GM23338 (cell line): Measurements from ENCODE around the gene TIGAR. TPM values are rescaled to one million over a fixed set of nuclear protein-coding genes. Genes with fewer than 3 reads are reported as not detected.
A peak's percentile ranks its signal among the peaks of the same experiment; 100 is the strongest.

ENCODE experiments used
- ATAC-seq: fragments of 200-7000 bp; cut with Tn5 transposase; 3 replicates; pipeline ENCODE4 v1.9.1; 2020
- DNase-seq: peaks from one replicate; pipeline ENCODE4 v3.0.0-alpha.2; 2015; ENCODE audit warnings: low spot score
- H2AFZ ChIP-seq: fragments of 200-600 bp; sonication (generic); 2 replicates; pipeline ENCODE4 v1.8.0; 2016; ENCODE audit warnings: antibody characterized with exemption, mild to moderate bottlenecking, moderate library complexity
- H3F3A ChIP-seq: fragments of 200-600 bp; sonication (generic); replicated peaks from 2 replicates; pipeline ENCODE4 v1.8.0; 2017; ENCODE audit warnings: antibody characterized with exemption, mixed run types, low read depth
- H3K27ac ChIP-seq: fragments of 200-600 bp; sonication (generic); 2 replicates; pipeline ENCODE4 v1.6.1; 2016; ENCODE audit warnings: low read depth
- H3K27me3 ChIP-seq: fragments of 200-600 bp; sonication (generic); 2 replicates; pipeline ENCODE4 v1.8.0; 2016; ENCODE audit warnings: mild to moderate bottlenecking, mixed run types, moderate library complexity; ENCODE audit not compliant: insufficient read depth
- H3K36me3 ChIP-seq: fragments of 200-600 bp; sonication (generic); 2 replicates; pipeline ENCODE4 v1.8.0; 2016; ENCODE audit warnings: mild to moderate bottlenecking; ENCODE audit not compliant: insufficient read depth
- H3K4me1 ChIP-seq: fragments of 200-600 bp; sonication (generic); 2 replicates; pipeline ENCODE4 v1.8.0; 2016; ENCODE audit warnings: mild to moderate bottlenecking, moderate library complexity; ENCODE audit not compliant: insufficient read depth
- H3K4me2 ChIP-seq: fragments of 200-600 bp; sonication (generic); 2 replicates; pipeline ENCODE4 v1.7.1; 2017; ENCODE audit warnings: mixed run types
- H3K4me3 ChIP-seq: fragments of 200-600 bp; sonication (generic); 2 replicates; pipeline ENCODE4 v1.6.1; 2016; ENCODE audit warnings: mixed run types
- H3K79me2 ChIP-seq: fragments of 200-600 bp; sonication (generic); replicated peaks from 2 replicates; pipeline ENCODE4 v1.8.0; 2017; ENCODE audit warnings: mild to moderate bottlenecking; ENCODE audit not compliant: insufficient read depth
- H3K9me2 ChIP-seq: fragments of 200-600 bp; sonication (generic); 2 replicates; pipeline ENCODE4 v1.8.0; 2017; ENCODE audit not compliant: insufficient read depth
- H4K20me1 ChIP-seq: fragments of 200-600 bp; sonication (generic); replicated peaks from 2 replicates; pipeline ENCODE4 v1.8.0; 2017; ENCODE audit warnings: mild to moderate bottlenecking; ENCODE audit not compliant: insufficient read depth
- H3K27ac Mint-ChIP-seq: 2 replicates; pipeline ENCODE4 v1.8.0; 2020; ENCODE audit warnings: inconsistent platforms, mild to moderate bottlenecking, moderate library complexity, mixed read lengths
- H3K27me3 Mint-ChIP-seq: 3 replicates; pipeline ENCODE4 v1.8.0; 2022; ENCODE audit warnings: low read depth, mild to moderate bottlenecking, moderate library complexity, mixed read lengths, inconsistent platforms; ENCODE audit not compliant: insufficient read depth, poor library complexity
- H3K36me3 Mint-ChIP-seq: 3 replicates; pipeline ENCODE4 v1.8.0; 2021; ENCODE audit warnings: low read depth, mild to moderate bottlenecking, inconsistent platforms, moderate library complexity, mixed read lengths
- H3K4me1 Mint-ChIP-seq: 3 replicates; pipeline ENCODE4 v1.8.0; 2020; ENCODE audit warnings: mild to moderate bottlenecking, inconsistent platforms, mixed read lengths
- H3K4me3 Mint-ChIP-seq: 3 replicates; pipeline ENCODE4 v1.8.0; 2021; ENCODE audit warnings: moderate library complexity, mild to moderate bottlenecking, inconsistent platforms, mixed read lengths
- H3K9me3 Mint-ChIP-seq: 3 replicates; pipeline ENCODE4 v1.8.0; 2020; ENCODE audit warnings: moderate library complexity, mild to moderate bottlenecking, inconsistent platforms, mixed read lengths
- CREB1 ChIP-seq: fragments of 250-450 bp; sonication (Bioruptor Pico); IDR thresholded peaks from 2 replicates; pipeline ENCODE4 v1.5.0; 2020; ENCODE audit warnings: low read depth, mild to moderate bottlenecking, moderate library complexity
- CTCF ChIP-seq, 2 experiments: fragments of 200-600 bp in 1 of 2; sonication (generic) in 1 of 2; conservative IDR thresholded peaks; 2 replicates each; pipeline versions ENCODE4 v1.5.1 to v1.6.1; 2016 to 2017; ENCODE audit warnings: antibody characterized with exemption in 2 of 2, low read depth in 2 of 2, mild to moderate bottlenecking in 2 of 2, moderate library complexity in 1 of 2
- EZH2 ChIP-seq: fragments of 200-600 bp; sonication (generic); IDR thresholded peaks from one replicate; pipeline ENCODE4 v1.8.0; 2017; ENCODE audit warnings: antibody characterized with exemption, mild to moderate bottlenecking, low read depth; ENCODE audit not compliant: unreplicated experiment
- POLR2AphosphoS5 ChIP-seq: IDR thresholded peaks from 2 replicates; pipeline ENCODE4 v1.6.1; 2016; ENCODE audit warnings: antibody characterized with exemption, low read depth
- polyA plus RNA-seq: library from polyadenylated mRNA; unstranded; fragments of >200 nt; fragmentation: Nextera tagmentation; extraction: Ambion mirVana; gene quantifications from 2 replicates; pipeline ENCODE4 v1.2.1, GENCODE V29; 2016
- total RNA-seq: library from RNA; depleted of rRNA; stranded (reverse); fragments of >200 nt; shearing (Covaris generic); gene quantifications from 2 replicates; pipeline ENCODE4 v1.2.3, GENCODE V29; 2014

TIGAR gene
- total and polyA plus RNA-seq, 2 experiments from 2014 or later, result 10.4 to 13.3 TPM

- H3K27me3 ChIP-seq, result no peaks in the 10 kb centered on the region
- H3F3A ChIP-seq, result peaks cover 44% of the 10 kb centered on the region
- no peaks in the 10 kb centered on the region for H3K9me2 ChIP-seq
- peaks cover 69% of the 10 kb centered on the region for H4K20me1 ChIP-seq
- DNase-seq (no peak), ATAC-seq (no peak)
- H3K36me3 ChIP-seq, result peaks cover 91% of the 10 kb centered on the region
- H3K27ac Mint-ChIP-seq, result no peak overlapping the region
- no peak overlapping the region for H2AFZ ChIP-seq
- peaks cover 17% of the 10 kb centered on the region for H3K4me1 ChIP-seq
- H3K79me2 ChIP-seq, result peaks cover 97% of the 10 kb centered on the region
- peaks cover 29% of the 10 kb centered on the region for H3K27me3 Mint-ChIP-seq
- no peak overlapping the region for H3K4me2 ChIP-seq
- peaks cover 72% of the 10 kb centered on the region for H3K4me1 Mint-ChIP-seq
- no peak overlapping the region for H3K27ac ChIP-seq
- TF ChIP-seq CREB1 (no peak), POLR2AphosphoS5 (peak; percentile 20; the same call in 1 of the 2 replicates)
- H3K4me3 ChIP-seq, result no peak overlapping the region
- H3K36me3 Mint-ChIP-seq, result peaks cover 100% of the 10 kb centered on the region
- H3K4me3 Mint-ChIP-seq, result no peak overlapping the region; the same call in 2 of the 3 replicates
- no peaks in the 10 kb centered on the region; the same call in 2 of the 3 replicates for H3K9me3 Mint-ChIP-seq
Measured at GRCh38 chr12:4282103-4282891, 38.7 kb upstream of the TIGAR start.

GRCh38 chr12:4282892-4283511 lies 38.0 kb upstream of the TIGAR start:
- Histone ChIP-seq H3K9me2 (no peaks in the 10 kb centered on the region), H3K4me2 (no peak overlapping the region), H3K4me1 (peaks cover 10% of the 10 kb centered on the region), H3K27me3 (no peaks in the 10 kb centered on the region), H4K20me1 (peaks cover 69% of the 10 kb centered on the region), H3K36me3 (peaks cover 87% of the 10 kb centered on the region), H3F3A (peaks cover 46% of the 10 kb centered on the region), H3K79me2 (peaks cover 97% of the 10 kb centered on the region), H3K4me3 (no peak overlapping the region), H2AFZ (no peak overlapping the region), H3K27ac (no peak overlapping the region)
- peaks cover 31% of the 10 kb centered on the region for H3K27me3 Mint-ChIP-seq
- peak; percentile 38 for ATAC-seq
- no peaks in the 10 kb centered on the region; the same call in 2 of the 3 replicates for H3K9me3 Mint-ChIP-seq
- peaks cover 67% of the 10 kb centered on the region for H3K4me1 Mint-ChIP-seq
- DNase-seq, result peak; percentile 69
- no peak overlapping the region for H3K27ac Mint-ChIP-seq
- no peak for TF ChIP-seq EZH2
- TF ChIP-seq CTCF (conservative IDR thresholded peaks at IDR 0.05; ENCODE audit: low read depth in 2 of 2), result peak; percentile 38 to 51
- peaks cover 100% of the 10 kb centered on the region for H3K36me3 Mint-ChIP-seq
- no peak overlapping the region; the same call in 2 of the 3 replicates for H3K4me3 Mint-ChIP-seq

GRCh38 chr12:4283512-4284255 lies 37.3 kb upstream of the TIGAR start:
- Histone ChIP-seq H3K4me1 (peaks cover 3% of the 10 kb centered on the region; the same call in 1 of the 2 replicates), H3K27ac (no peak overlapping the region; the same call in 1 of the 2 replicates), H3K79me2 (peaks cover 97% of the 10 kb centered on the region), H3K4me3 (no peak overlapping the region), H4K20me1 (peaks cover 69% of the 10 kb centered on the region), H3K27me3 (no peaks in the 10 kb centered on the region), H3K9me2 (no peaks in the 10 kb centered on the region), H3F3A (peaks cover 43% of the 10 kb centered on the region), H3K4me2 (no peak overlapping the region), H2AFZ (no peak overlapping the region), H3K36me3 (peaks cover 87% of the 10 kb centered on the region)
- TF ChIP-seq CREB1 (no peak), POLR2AphosphoS5 (peak; percentile 29; the same call in 1 of the 2 replicates)
- DNase-seq (no peak), ATAC-seq (no peak)
- H3K27me3 Mint-ChIP-seq, result peaks cover 32% of the 10 kb centered on the region
- peaks cover 100% of the 10 kb centered on the region for H3K36me3 Mint-ChIP-seq
- H3K9me3 Mint-ChIP-seq, result no peaks in the 10 kb centered on the region; the same call in 1 of the 3 replicates
- no peak overlapping the region; the same call in 2 of the 3 replicates for H3K4me3 Mint-ChIP-seq
- H3K27ac Mint-ChIP-seq, result no peak overlapping the region
- peaks cover 67% of the 10 kb centered on the region for H3K4me1 Mint-ChIP-seq
